AG04450 (cell line): ENCODE results near the gene RABEP2. TPM values are rescaled to one million over a fixed set of nuclear protein-coding genes. Genes with fewer than 3 reads are reported as not detected.
A peak's percentile ranks its signal among the peaks of the same experiment; 100 is the strongest.
"Not testable (repeated sequence)": the region's sequence is repeated elsewhere in the genome, so short reads cannot be mapped to it uniquely, and the experiment has no call there.

Source experiments
- CTCF ChIA-PET: fragments of 300-600, 350-600 bp; formaldehyde crosslinking; extraction: SDS; loops from one replicate; lab custom pipeline; 2022; ENCODE audit warnings: antibody characterized with exemption, inconsistent platforms; lab: Charles Lee
- POLR2A ChIA-PET: fragments of 350-600 bp; formaldehyde crosslinking; extraction: SDS; loops from one replicate; lab custom pipeline; 2021; ENCODE audit warnings: antibody characterized with exemption, inconsistent platforms; lab: Yijun Ruan, JAX
- DNase-seq: peaks from one replicate; pipeline ENCODE4 v3.0.0-alpha.2; 2011; ENCODE audit warnings: low read depth, low spot score
- H3K27ac ChIP-seq: one replicate; pipeline ENCODE4 v1.5.1; 2012; ENCODE audit warnings: low read depth, low read length, control low read depth
- H3K27me3 ChIP-seq: one replicate; pipeline ENCODE4 v1.6.0; 2012; ENCODE audit warnings: low read length; ENCODE audit not compliant: control insufficient read depth, insufficient read depth
- H3K4me3 ChIP-seq: 2 replicates; pipeline ENCODE4 v1.5.1; 2011; ENCODE audit warnings: mild to moderate bottlenecking, low read depth, low read length, control low read depth
- H3K9me3 ChIP-seq: 2 replicates; pipeline ENCODE4 v1.5.1; 2012; ENCODE audit warnings: low read length; ENCODE audit not compliant: control insufficient read depth, insufficient read depth
- polyA plus RNA-seq: library from polyadenylated mRNA; depleted of rRNA; stranded (reverse); fragments of >200 nt; gene quantifications from 2 replicates; pipeline ENCODE4 v1.2.3, GENCODE V29; 2011
- TF ChIP-seq, protein P1 (sequence below): IDR thresholded peaks from 2 replicates; pipeline ENCODE4 v1.5.1; 2011; ENCODE audit warnings: low read depth, low read length, control low read depth, inconsistent platforms

The RABEP2 gene
- polyA plus RNA-seq, 1 experiment = 9.0 TPM

DNA sequence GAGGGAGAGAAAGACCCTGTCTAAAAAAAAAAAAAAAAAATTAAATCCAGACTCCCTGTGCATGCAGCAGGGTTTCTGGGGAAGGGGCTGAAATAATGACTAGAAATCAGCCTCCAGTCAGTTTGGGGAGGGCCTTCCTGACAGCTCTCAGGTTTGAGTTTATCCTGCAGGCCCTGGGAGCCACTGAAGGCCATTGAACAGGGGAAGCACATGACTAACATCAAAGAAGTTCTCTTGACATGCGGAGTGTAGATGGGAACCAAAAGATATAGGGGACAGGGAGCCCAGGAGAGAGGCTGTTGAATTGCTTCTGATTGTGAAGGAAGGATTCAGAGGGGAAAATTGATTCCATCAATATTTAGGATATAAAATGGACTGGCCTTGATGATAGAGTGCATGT lies 2.8 kb upstream of the RABEP2 start:
- POLR2A ChIA-PET = no interaction called here

DNA sequence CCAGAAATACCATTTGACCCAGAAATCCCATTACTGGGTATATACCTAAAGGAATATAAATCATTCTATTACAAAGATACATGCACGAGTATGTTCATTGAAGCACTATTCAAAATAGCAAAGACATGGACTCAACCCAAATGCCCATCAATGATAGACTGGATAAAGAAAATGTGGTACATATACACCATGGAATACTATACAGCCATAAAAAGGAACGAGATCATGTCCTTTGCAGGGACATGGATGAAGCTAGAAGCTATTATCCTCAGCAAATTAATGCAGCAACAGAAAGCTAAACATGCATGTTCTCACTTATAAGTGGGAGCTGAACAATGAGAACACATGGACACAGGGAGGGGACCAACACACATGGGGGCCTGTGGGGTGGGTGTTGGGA lies 1.2 kb upstream of the RABEP2 start:
- not testable (repeated sequence) for H3K27ac ChIP-seq, H3K9me3 ChIP-seq, DNase-seq, H3K27me3 ChIP-seq
- peak overlapping the region; percentile 84; the same call in 1 of the 2 replicates for H3K4me3 ChIP-seq
- CTCF ChIA-PET = interaction anchor here (0.6 to 2.3 kb wide), 3 partner anchors 19 to 858 kb away, joined by 5 to 10 read pairs (median 5); no protein-coding TSS in a partner anchor
- POLR2A ChIA-PET = interaction anchor here (0.6 kb wide), 1 partner anchor 103 kb away, joined by 3 read pairs; no protein-coding TSS in a partner anchor

More for the DNA sequence above, 2.8 kb upstream of the RABEP2 start:
- no peaks in the 10 kb centered on the region; the same call in 1 of the 2 replicates for H3K9me3 ChIP-seq
- H3K27me3 ChIP-seq = no peaks in the 10 kb centered on the region
- TF ChIP-seq, protein P1, sequence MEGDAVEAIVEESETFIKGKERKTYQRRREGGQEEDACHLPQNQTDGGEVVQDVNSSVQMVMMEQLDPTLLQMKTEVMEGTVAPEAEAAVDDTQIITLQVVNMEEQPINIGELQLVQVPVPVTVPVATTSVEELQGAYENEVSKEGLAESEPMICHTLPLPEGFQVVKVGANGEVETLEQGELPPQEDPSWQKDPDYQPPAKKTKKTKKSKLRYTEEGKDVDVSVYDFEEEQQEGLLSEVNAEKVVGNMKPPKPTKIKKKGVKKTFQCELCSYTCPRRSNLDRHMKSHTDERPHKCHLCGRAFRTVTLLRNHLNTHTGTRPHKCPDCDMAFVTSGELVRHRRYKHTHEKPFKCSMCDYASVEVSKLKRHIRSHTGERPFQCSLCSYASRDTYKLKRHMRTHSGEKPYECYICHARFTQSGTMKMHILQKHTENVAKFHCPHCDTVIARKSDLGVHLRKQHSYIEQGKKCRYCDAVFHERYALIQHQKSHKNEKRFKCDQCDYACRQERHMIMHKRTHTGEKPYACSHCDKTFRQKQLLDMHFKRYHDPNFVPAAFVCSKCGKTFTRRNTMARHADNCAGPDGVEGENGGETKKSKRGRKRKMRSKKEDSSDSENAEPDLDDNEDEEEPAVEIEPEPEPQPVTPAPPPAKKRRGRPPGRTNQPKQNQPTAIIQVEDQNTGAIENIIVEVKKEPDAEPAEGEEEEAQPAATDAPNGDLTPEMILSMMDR = no peak
- DNase-seq = no peak
- H3K4me3 ChIP-seq = no peak overlapping the region
- H3K27ac ChIP-seq = no peak overlapping the region
- CTCF ChIA-PET = no interaction called here

DNA sequence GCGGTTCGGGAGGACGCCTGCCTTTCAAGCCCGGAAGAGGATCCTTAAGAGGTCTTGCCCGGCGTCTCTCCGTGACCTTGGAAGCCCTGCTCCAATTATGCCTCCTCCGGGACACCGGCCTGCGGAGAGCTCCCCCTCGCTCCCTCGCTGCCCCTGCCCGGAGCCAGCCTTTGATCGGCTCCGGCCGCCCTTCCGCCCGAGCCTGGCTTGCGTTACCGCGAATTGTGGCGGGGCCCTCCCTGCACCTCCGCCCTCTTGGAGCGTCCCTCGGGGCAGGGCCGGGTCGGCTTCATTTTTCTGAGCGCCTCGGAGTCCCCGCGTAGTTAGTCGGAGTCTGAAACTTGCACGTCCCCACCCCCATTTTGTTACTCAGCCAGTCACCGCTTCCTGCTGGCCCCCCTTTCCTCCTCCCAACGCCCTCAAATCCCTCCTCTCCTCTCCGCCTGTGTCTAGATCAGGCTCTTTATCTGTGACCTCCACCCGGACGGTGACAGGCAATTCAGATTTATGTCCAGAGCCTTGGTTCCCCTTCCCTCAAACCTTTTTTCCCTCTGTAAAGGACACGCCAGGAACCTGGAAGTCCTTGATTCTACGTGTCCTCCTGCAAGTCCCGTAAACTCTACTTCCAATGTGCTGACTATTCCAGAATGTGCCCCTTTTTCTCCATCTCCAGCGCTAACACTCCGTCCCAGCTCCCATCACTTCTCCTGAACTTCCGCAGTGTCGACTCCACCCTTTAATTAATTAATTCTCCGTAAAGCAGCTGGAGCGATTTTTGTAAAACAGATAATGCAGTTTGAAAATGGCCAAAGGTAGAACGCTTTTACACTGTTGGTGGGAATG lies 569 bp upstream of the RABEP2 start:
- peak overlapping the region; percentile 92 for H3K27ac ChIP-seq
- peak overlapping the region; percentile 84 for H3K4me3 ChIP-seq
- POLR2A ChIA-PET = interaction anchor here (0.6 to 1.1 kb wide), 4 partner anchors 19 to 102 kb away, joined by 3 to 7 read pairs (median 4); no protein-coding TSS in a partner anchor
- CTCF ChIA-PET = interaction anchor here (0.6 to 2.3 kb wide), 2 partner anchors 20 to 114 kb away, joined by 5 to 10 read pairs; no protein-coding TSS in a partner anchor
- no peak for DNase-seq
- H3K9me3 ChIP-seq = no peaks in the 10 kb centered on the region; the same call in 1 of the 2 replicates
- TF ChIP-seq, protein P1 = no peak
- H3K27me3 ChIP-seq = no peaks in the 10 kb centered on the region

DNA sequence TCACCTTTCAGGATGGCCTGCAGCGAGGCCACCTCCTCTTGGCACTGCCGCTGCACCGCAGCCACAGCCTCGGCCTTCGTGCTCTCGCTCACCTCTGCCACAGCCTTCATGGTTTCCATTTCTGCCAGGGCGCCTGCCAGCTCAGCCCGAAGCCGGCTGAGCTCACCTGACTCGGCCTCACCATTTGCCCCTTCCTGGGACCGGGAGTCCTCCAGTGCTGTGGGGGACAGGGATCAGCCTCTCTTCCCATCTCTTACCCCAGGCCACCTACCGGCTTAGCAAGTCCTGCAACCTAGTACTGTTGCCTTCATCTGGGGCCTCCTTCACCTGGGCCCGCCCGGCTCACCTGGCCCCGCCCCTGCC lies 658 bp downstream of the RABEP2 start:
- DNase-seq = no peak
- ChIA-PET CTCF (interaction anchor here (0.6 to 1.0 kb wide), 2 partner anchors 14 to 21 kb away, joined by 3 to 5 read pairs; no protein-coding TSS in a partner anchor), POLR2A (interaction anchor here (1.0 kb wide), 1 partner anchor 61 kb away, joined by 3 read pairs; no protein-coding TSS in a partner anchor)

More for the DNA sequence above, 658 bp downstream of the RABEP2 start:
- H3K27ac ChIP-seq = no peak overlapping the region
- H3K9me3 ChIP-seq = no peaks in the 10 kb centered on the region; the same call in 1 of the 2 replicates
- H3K4me3 ChIP-seq = peak overlapping the region; percentile 84
- H3K27me3 ChIP-seq = no peaks in the 10 kb centered on the region
- TF ChIP-seq, protein P1 = no peak
